Endothelial cell of umbilical vein (primary cell): ENCODE data around the gene DENND5A. TPM values are rescaled to one million over a fixed set of nuclear protein-coding genes. Genes with fewer than 3 reads are reported as not detected.

Experiments used
- BruUV-seq: library from RNA; stranded (reverse); fragments of 400-500 nt; replicated peaks from 2 replicates; lab custom pipeline; 2021; lab: Mats Ljungman, UMichigan
- CTCF ChIA-PET: fragments of 300-600, 350-600 bp; sonication (Branson Sonifier 250); formaldehyde crosslinking; loops from one replicate; lab custom pipeline; 2021; ENCODE audit warnings: antibody characterized with exemption, inconsistent platforms; lab: Charles Lee
- POLR2A ChIA-PET: fragments of 300-600, 350-600 bp; sonication (Branson Sonifier 250); formaldehyde crosslinking; loops from one replicate; lab custom pipeline; 2021; ENCODE audit warnings: antibody characterized with exemption, inconsistent platforms; lab: Charles Lee
- DNase-seq: peaks from one replicate; pipeline ENCODE4 v3.0.0-alpha.2; 2011; ENCODE audit warnings: low read depth, low spot score
- FAIRE-seq: peaks from 2 replicates; lab custom pipeline; 2011; peaks lifted over from hg19 to GRCh38; lab: Jason Lieb, UNC
- H2AFZ ChIP-seq: 2 replicates; pipeline ENCODE4 v1.6.0; 2012; ENCODE audit warnings: low read depth, low read length, control low read depth, inconsistent platforms
- H3K27ac ChIP-seq: 2 replicates; pipeline ENCODE4 v1.5.1; 2011; ENCODE audit warnings: low read depth, mild to moderate bottlenecking, control low read depth, low read length, moderate library complexity; ENCODE audit not compliant: insufficient read depth
- H3K27me3 ChIP-seq, 2 experiments: 2 replicates each; pipeline versions ENCODE4 v1.6.0 to v1.6.1; 2011; ENCODE audit warnings: low read length in 2 of 2, mixed read lengths in 1 of 2; ENCODE audit not compliant: control insufficient read depth in 2 of 2, insufficient read depth in 2 of 2
- H3K36me3 ChIP-seq, 2 experiments: 2 replicates in 1 of 2; 3 replicates in 1 of 2; pipeline ENCODE4 v1.5.1; 2011; ENCODE audit warnings: low read length in 2 of 2, mild to moderate bottlenecking in 1 of 2, moderate library complexity in 1 of 2; ENCODE audit not compliant: control insufficient read depth in 2 of 2, insufficient read depth in 2 of 2; ENCODE audit errors: extremely low read depth in 1 of 2
- H3K4me1 ChIP-seq: 3 replicates; pipeline ENCODE4 v1.5.1; 2011; ENCODE audit warnings: mild to moderate bottlenecking, low read length; ENCODE audit not compliant: control insufficient read depth, insufficient read depth; ENCODE audit errors: extremely low read depth
- H3K4me2 ChIP-seq: 2 replicates; pipeline ENCODE4 v1.6.1; 2011; ENCODE audit warnings: low read length, control low read depth, mixed read lengths; ENCODE audit not compliant: insufficient read depth
- H3K4me3 ChIP-seq, 3 experiments: fragments of 200-600 bp in 1 of 3; sonication (generic), shearing (Covaris generic) in 1 of 3; replicated peaks in 1 of 3; 2 replicates each; pipeline ENCODE4 v1.5.1; 2011 to 2016; ENCODE audit warnings: control low read depth in 3 of 3, low read length in 3 of 3, mild to moderate bottlenecking in 2 of 3, inconsistent platforms in 1 of 3, low read depth in 1 of 3, moderate library complexity in 1 of 3; ENCODE audit not compliant: insufficient read depth in 1 of 3
- H3K79me2 ChIP-seq: 2 replicates; pipeline ENCODE4 v1.6.0; 2012; ENCODE audit warnings: low read length, inconsistent platforms; ENCODE audit not compliant: control insufficient read depth, insufficient read depth
- H3K9ac ChIP-seq: replicated peaks from 2 replicates; pipeline ENCODE3; 2011; ENCODE audit warnings: low read length, control low read depth; ENCODE audit not compliant: insufficient read depth; ENCODE audit errors: extremely low read depth
- H3K9me1 ChIP-seq: replicated peaks from 3 replicates; pipeline ENCODE4 v1.6.0; 2011; ENCODE audit warnings: mild to moderate bottlenecking, low read length; ENCODE audit not compliant: control insufficient read depth, insufficient read depth; ENCODE audit errors: extremely low read depth
- H3K9me3 ChIP-seq: replicated peaks from 2 replicates; pipeline ENCODE4 v1.5.1; 2012; ENCODE audit warnings: low read length, inconsistent platforms; ENCODE audit not compliant: control insufficient read depth, insufficient read depth
- H4K20me1 ChIP-seq: replicated peaks from 2 replicates; pipeline ENCODE3; 2011; ENCODE audit warnings: mild to moderate bottlenecking, low read length; ENCODE audit not compliant: control insufficient read depth, insufficient read depth; ENCODE audit errors: extremely low read depth
- EZH2 ChIP-seq: IDR thresholded peaks from 2 replicates; pipeline ENCODE4 v1.6.1; 2012; ENCODE audit warnings: borderline replicate concordance, low read depth, mild to moderate bottlenecking, moderate library complexity, low read length, inconsistent platforms; ENCODE audit not compliant: severe bottlenecking
- FOS ChIP-seq: IDR thresholded peaks from 2 replicates; pipeline ENCODE4 v1.6.1; 2011; ENCODE audit warnings: mild to moderate bottlenecking, low read length, moderate library complexity, borderline replicate concordance; ENCODE audit not compliant: insufficient read depth
- GATA2 ChIP-seq: IDR thresholded peaks from 2 replicates; pipeline ENCODE4 v1.7.0; 2011; ENCODE audit warnings: low read depth, mild to moderate bottlenecking, moderate library complexity, mixed read lengths, low read length; ENCODE audit not compliant: insufficient read length, insufficient read depth
- JUN ChIP-seq: IDR thresholded peaks from 2 replicates; pipeline ENCODE4 v1.6.1; 2011; ENCODE audit warnings: borderline replicate concordance, low read depth; ENCODE audit not compliant: insufficient read length, insufficient read depth
- MYC ChIP-seq: IDR thresholded peaks from one replicate; pipeline ENCODE4 v1.6.1; 2011; ENCODE audit warnings: mild to moderate bottlenecking, low read depth, low read length
- POLR2A ChIP-seq: IDR thresholded peaks from 2 replicates; pipeline ENCODE4 v1.6.1; 2012; ENCODE audit warnings: low read depth, mild to moderate bottlenecking, control low read depth, low read length
- POLR2AphosphoS5 ChIP-seq: IDR thresholded peaks from 2 replicates; pipeline ENCODE4 v1.6.1; 2012; ENCODE audit warnings: low read depth, mild to moderate bottlenecking, control low read depth, low read length, moderate library complexity; ENCODE audit not compliant: insufficient read depth
- dilution Hi-C: fragments of 300-500 bp; cut with MboI; formaldehyde crosslinking; loops from one replicate; pipeline ENCODE4 v1.15.0; 2019; ENCODE audit warnings: low sequenced_read_pairs; ENCODE audit not compliant: extremely low pct_ligation_motif_present
- intact Hi-C: fragments of 100-400 bp; cut with micrococcal nuclease; formaldehyde crosslinking; loops from one replicate; pipeline ENCODE4 v1.10.0; 2022
- polyA plus RNA-seq, 4 experiments: library from polyadenylated mRNA; depleted of rRNA in 3 of 4; stranded (reverse) in 3 of 4; unstranded in 1 of 4; fragments of >200 nt; gene quantifications; 2 replicates each; pipeline versions ENCODE4 v1.2.1 to v1.2.3, GENCODE V29; 2011 to 2012; ENCODE audit warnings: missing spikeins in 1 of 4
- total RNA-seq: library from RNA; stranded (reverse); gene quantifications from 2 replicates; pipeline ENCODE4 v1.2.3, GENCODE V29; 2021
- TF ChIP-seq, protein P1 (sequence below), 2 donors: IDR thresholded peaks; 1 replicate in 1 of 2; 2 replicates in 1 of 2; pipeline ENCODE4 v1.5.1; 2011; ENCODE audit warnings: low read length in 2 of 2, mild to moderate bottlenecking in 2 of 2, moderate library complexity in 2 of 2, control low read depth in 1 of 2, inconsistent platforms in 1 of 2, low read depth in 1 of 2; ENCODE audit not compliant: insufficient read depth in 1 of 2; ENCODE audit errors: extremely low read depth in 1 of 2
- TF ChIP-seq, protein P2 (sequence below): IDR thresholded peaks from 2 replicates; pipeline ENCODE4 v1.6.1; 2011; ENCODE audit not compliant: insufficient read depth, insufficient read length

Gene DENND5A
- total and polyA plus RNA-seq, 2 donors (not counting 3 experiments of a cell fraction or from before 2014, with no cell fraction given) = 116 to 220 TPM

DNA sequence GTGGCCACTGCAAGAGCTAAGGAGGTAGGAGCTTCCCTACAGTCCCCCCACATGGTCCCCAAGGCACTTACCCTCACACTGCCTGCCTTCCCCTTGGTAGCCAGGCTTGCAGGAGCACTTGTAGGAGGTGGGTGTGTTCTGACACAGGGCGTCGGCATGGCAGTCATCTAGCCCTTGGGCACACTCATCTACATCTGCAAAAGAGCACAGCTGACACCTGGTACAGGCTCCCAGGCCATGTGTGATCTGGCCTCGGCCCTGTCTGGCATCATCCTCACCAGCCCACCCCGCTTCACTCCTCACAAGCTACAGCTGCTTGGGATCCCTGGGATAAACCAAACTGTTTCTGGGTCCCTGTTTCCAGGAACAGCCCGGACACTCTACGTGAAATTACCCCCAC, 175.5 kb downstream of the DENND5A start:
- intact Hi-C loops = loop anchor here (2.0 kb wide), 1 partner anchor 47 kb away; no protein-coding TSS in a partner anchor
- Histone ChIP-seq H3K9me1 (no peaks in the 10 kb centered on the region), H3K4me3 (no peak overlapping the region), H3K36me3 (no peaks in the 10 kb centered on the region), H3K27ac (no peak overlapping the region), H3K4me2 (no peak overlapping the region), H3K79me2 (no peaks in the 10 kb centered on the region), H2AFZ (no peak overlapping the region), H3K9me3 (no peaks in the 10 kb centered on the region), H3K9ac (no peak overlapping the region), H4K20me1 (no peaks in the 10 kb centered on the region), H3K27me3 (peaks cover 4 to 14% of the 10 kb centered on the region in 2 experiments), H3K4me1 (no peaks in the 10 kb centered on the region)
- no TSS peak for BruUV-seq
- POLR2A ChIA-PET = no interaction called here
- no peak for TF ChIP-seq POLR2AphosphoS5
- TF ChIP-seq POLR2A = no peak
- TF ChIP-seq FOS = no peak
- TF ChIP-seq, protein P1, sequence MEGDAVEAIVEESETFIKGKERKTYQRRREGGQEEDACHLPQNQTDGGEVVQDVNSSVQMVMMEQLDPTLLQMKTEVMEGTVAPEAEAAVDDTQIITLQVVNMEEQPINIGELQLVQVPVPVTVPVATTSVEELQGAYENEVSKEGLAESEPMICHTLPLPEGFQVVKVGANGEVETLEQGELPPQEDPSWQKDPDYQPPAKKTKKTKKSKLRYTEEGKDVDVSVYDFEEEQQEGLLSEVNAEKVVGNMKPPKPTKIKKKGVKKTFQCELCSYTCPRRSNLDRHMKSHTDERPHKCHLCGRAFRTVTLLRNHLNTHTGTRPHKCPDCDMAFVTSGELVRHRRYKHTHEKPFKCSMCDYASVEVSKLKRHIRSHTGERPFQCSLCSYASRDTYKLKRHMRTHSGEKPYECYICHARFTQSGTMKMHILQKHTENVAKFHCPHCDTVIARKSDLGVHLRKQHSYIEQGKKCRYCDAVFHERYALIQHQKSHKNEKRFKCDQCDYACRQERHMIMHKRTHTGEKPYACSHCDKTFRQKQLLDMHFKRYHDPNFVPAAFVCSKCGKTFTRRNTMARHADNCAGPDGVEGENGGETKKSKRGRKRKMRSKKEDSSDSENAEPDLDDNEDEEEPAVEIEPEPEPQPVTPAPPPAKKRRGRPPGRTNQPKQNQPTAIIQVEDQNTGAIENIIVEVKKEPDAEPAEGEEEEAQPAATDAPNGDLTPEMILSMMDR (IDR thresholded peaks at IDR 0.05; ENCODE audit: extremely low read depth in 1 of 2, insufficient read depth in 1 of 2, low read depth in 1 of 2, low read length in 2 of 2) = no peak
- no peak for TF ChIP-seq EZH2
- TF ChIP-seq, protein P2, sequence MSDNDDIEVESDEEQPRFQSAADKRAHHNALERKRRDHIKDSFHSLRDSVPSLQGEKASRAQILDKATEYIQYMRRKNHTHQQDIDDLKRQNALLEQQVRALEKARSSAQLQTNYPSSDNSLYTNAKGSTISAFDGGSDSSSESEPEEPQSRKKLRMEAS = no peak
- no peak for TF ChIP-seq MYC
- TF ChIP-seq JUN = no peak
- no peak for TF ChIP-seq GATA2
- CTCF ChIA-PET = interaction anchor here (2.8 kb wide), 1 partner anchor 48 kb away, joined by 9 read pairs; no protein-coding TSS in a partner anchor
- DNase-seq (no peak), FAIRE-seq (no peak)
- dilution Hi-C loops = no loop called here
